ENCODE measurements around the gene SLC41A1. TPM values are rescaled to one million over a fixed set of nuclear protein-coding genes. Genes with fewer than 3 reads are reported as not detected.
"Not testable (repeated sequence)": the region's sequence is repeated elsewhere in the genome, so short reads cannot be mapped to it uniquely, and the experiment has no call there.

SLC41A1 gene
- 10 to 100 TPM; 28.4 to 36.1 (median 32.6) TPM for polyA plus RNA-seq (ENCODE audit: insufficient read length in 4 of 4)

GRCh38 chr1:205812878-205813754 lies at the start of gene SLC41A1:
Gene SLC41A1, minus strand, starts transcription at chr1:205813198. Its CDS starts 2,757 bp downstream, at chr1:205810441.
- peak in 3 of 4 donors; percentile 85 to 92 (median 88) for DNase-seq (ENCODE audit: low read depth in 4 of 4, low spot score in 3 of 4)

DNA sequence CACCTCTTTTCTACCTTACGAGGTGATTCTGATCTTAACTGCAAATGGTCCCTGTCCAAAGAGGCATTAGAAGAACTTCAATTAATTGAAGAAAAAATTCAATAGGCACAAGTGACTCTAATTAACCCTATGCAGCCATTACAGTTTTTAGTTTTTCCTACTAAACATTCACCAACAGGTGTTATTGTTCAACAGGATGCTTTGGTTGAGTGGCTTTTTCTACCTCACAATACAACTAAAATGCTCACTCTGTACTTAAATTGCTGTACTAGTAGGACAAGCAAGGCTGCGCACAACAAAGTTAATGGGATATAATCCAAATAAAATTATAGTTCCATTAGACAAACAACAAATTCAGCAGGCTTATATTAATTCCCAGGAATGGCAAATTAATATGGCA lies 48.5 kb upstream of the SLC41A1 start:
- DNase-seq (ENCODE audit: low read depth in 4 of 4, low spot score in 3 of 4) = no peak

DNA sequence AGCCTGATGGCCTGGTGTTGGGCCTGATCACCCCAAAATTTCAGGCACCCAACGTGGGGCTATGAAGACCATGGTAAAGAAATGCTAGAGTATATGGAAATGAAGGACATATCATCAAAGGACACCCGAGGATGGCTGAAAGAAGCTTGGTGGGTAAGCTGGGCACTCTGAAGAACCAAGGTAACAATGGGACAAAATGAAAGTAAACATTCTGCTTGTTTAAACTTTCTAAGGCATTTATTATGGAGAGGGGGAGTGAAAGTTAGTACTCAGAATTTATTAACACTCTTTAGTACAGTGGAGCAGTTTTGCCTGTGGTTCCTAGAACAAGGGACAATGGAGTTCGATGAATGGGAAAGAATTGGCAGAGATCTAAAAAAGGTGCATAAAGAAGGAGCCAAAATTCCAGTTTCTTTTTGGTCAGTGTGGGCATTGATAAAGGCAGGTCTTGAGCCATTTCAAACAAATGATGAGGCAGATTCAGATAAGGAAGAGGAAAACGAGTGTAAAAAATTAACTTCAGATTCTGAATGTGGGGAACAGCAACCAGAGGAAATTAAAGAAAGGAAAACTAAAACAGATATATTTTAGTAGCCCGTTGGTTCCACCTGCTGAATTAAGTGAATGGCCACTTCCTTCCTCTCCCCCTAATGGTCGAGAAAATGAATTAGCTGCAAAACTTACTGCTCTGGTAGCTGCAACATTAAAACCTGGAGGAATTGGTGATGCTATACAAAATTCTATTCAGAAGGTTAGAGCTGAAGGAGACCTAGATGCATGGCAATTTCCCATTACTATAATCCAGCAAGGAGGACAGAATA lies 45.4 kb upstream of the SLC41A1 start:
- no peak for DNase-seq (ENCODE audit: low read depth in 4 of 4, low spot score in 3 of 4)

- not testable (repeated sequence) for DNase-seq (ENCODE audit: low read depth in 4 of 4, low spot score in 3 of 4)
Measured at GRCh38 chr1:205857501-205857900, 44.5 kb upstream of the SLC41A1 start.

DNA sequence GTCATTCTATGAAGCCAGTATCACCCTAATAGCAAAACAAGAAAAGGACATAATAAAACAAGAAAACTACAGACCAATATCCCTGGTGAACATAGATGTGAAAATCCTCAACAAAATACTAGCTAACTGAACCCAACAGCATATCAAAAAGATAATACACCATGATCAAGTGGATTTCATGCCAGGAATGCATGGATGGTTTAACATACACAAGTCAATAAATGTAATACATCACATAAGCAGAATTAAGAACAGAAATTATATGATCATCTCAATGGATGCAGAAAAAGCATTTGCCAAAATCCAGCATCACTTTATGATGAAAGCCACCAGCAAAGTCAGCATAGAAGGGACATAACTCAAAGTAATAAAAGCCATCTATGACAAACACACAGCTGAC lies 43.4 kb upstream of the SLC41A1 start:
- no peak for DNase-seq (ENCODE audit: low read depth in 4 of 4, low spot score in 3 of 4)

- no peak for DNase-seq (ENCODE audit: low read depth in 4 of 4, low spot score in 3 of 4)
Measured at GRCh38 chr1:205852969-205853368, 40.0 kb upstream of the SLC41A1 start.

DNA sequence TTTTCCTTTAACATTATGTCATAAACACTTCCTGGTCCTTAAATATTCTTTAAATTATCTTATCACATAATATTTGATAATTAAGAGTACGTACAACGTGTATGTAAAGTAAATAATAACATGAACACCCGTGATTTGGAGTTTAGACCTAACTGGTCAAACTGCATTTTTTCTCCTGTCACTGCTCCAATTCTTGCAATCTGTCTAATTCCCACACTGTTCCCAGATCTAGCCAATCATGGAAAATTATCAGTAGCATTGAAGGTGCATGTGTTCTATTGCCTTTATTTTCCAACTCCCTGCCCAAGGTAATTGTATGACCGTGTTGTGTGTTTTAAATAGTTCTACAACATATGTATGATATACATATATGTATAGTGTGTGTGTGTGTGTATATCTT lies 39.0 kb upstream of the SLC41A1 start:
- DNase-seq (ENCODE audit: low read depth in 4 of 4, low spot score in 3 of 4) = no peak

DNA sequence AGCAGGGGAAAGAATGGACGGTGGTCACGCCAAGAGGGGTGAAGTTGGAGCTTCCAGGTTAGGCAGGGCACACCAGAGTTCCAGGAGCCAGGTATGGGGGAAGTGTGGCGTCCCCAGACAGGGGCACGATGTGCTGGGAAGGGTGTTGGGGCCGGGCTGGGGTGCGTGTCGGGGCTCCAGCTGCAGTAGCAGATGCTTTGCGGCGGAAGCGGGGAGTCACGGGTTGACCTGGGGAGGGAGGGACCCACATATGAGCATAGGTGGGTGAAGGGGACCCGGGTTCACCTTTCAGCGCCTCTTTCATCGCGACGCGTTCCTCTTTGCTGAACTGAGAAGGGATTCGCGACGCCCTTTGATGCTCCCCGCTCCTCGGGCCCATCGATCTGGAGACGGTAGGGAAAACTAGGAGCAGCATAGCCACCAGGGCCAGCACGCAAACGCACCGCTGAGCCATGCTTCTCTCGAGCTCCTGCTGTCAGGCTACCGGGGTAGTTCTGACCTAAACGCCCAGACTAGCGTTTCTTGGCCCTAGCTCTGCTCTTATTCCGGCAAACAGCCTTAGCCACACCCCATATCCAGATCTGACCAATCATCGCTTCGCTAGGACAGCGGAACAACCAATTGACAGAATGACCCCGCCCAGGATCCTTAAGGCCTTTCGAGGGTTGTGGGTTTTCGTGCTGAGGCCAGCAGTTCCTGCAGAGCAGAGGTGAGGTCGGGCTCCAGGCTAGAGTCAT lies 36.8 kb upstream of the SLC41A1 start, which contains the start of gene PM20D1:
Gene PM20D1 (minus strand): TSS at position 514 of the 737 bp plus-strand sequence. CDS start 60 bp downstream, at position 454.
- peak in 3 of 4 donors; percentile 64 to 79 (median 77) for DNase-seq (ENCODE audit: low read depth in 4 of 4, low spot score in 3 of 4)

DNA sequence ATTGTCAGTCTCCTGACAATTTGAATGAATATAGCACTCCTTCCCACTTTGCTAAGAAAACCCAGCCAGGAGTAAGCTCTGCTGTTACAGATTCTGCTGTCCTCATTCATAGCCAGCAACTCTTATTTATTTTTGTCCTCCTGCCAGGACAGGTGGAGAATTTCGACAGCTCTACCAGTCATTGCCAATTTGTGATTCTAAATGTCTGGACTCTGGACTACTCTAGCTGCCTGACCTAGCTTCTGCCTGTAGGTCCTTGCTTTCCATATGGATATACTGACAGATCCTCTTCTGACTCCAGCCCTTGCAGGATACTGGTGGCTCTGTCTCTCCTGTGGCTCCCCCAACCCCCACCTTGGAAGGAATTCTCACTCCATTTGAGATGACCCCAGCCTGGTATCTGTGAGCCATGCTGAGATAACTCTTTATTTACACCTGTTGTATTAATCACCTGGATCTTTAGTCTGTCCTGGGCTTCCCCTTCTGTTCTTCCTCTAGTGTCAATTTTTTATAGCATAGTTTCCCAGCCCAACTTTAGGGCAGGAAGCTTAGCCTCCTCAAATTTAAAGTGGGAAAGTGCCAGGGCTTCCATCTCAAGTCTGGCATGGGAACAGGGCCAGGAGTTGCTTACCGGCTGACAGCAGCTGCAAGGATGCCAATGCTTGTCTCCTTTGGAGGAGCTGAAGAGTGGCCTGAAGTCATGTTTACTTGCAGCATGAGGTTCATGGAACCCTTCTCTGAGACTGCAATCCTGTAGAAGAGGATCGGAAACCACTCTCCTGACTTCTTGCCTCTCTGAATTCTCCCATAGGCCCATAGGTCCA lies 30.2 kb upstream of the SLC41A1 start:
- no peak for DNase-seq (ENCODE audit: low read depth in 4 of 4, low spot score in 3 of 4)

DNA sequence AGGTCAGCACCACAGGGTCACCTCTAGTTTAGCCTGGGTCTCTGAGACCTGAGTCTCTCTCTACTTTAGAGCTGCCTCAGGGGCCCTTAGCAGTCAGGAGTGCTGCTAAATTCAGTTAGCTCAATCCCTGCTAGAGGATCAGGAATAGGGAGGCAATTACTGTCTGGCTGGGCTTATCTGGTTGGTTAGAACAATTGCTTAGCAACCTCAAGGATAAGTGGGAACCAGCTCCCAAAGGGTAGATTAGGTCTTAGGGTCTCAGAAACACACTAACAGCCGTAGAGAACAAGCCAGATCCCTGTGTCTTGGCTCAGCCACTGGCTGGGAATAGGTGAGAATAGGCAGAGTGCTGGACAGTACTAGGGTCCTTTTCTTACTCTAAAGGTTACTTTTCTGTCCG lies 29.2 kb upstream of the SLC41A1 start:
- no peak for DNase-seq (ENCODE audit: low read depth in 4 of 4, low spot score in 3 of 4)

GRCh38 chr1:205840146-205840923 lies 27.3 kb upstream of the SLC41A1 start:
- DNase-seq (ENCODE audit: low read depth in 4 of 4, low spot score in 3 of 4) = no peak

DNA sequence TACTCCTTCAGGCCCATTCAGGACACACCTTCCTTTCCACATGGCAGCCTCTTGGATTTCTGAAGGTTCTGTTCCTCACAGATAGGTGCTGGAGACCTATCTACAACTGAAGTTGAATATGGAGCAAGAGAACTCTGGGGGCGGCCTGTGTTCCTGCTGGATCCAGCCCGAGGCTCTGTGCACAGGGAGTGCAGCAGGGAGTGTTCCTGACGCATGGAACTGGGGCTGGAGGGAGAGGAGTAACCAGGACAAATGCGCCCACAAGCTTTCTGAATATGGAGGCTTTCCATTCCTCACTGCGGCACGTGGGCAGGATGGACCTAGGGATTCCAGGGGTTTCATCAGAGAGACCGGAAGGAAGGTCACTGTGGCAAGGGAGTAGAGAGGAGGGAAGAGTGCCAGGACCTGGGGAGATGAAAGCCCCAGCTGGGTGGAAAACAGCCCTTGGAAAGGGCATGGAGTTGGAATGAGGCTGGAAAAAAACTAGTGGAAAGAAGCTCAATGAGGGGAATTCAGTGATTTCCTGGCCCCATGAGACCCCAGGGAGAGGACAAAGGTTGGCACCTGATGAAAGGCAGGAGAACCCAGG lies 24.5 kb upstream of the SLC41A1 start:
- no peak for DNase-seq (ENCODE audit: low read depth in 4 of 4, low spot score in 3 of 4)

DNA sequence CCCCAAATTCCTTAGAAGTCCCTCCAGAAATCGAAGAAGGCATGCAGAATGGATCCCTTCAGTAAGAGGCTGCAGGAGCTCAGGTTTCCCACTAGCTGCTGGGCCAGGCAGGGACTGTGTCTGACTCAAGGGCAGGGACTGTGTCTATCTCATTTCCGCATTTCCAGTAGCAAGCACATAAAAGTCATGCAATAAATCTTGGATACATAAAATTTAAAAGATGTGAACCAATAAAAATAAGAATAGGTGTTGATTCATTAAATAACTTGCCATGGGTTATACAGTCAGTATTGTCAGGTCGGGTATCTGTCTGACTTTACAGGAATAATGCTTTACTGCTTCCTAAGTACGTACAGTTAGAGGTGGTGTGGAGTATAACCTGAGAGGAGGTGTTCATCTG lies 21.8 kb upstream of the SLC41A1 start:
- no peak for DNase-seq (ENCODE audit: low read depth in 4 of 4, low spot score in 3 of 4)

DNA sequence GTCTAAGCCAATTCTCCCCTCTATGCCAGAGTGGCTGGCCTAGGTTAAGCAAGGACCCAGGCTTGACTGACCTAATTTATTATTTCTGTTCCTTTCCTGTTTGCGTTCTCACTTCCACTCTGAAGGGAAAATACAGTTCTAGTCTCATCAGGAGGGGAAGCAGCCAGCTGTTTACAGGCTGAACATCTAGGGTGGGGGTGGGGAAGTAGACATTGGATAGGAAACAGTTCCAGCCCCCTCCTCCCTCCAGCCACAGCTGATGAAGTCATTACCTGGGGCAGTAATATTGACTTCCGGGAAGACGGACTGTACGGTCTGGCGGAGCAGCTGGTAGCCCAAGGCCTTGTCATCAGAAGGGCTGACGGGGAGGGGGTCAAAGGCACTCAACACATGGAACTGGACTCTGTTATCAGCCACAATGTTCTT lies 19.3 kb upstream of the SLC41A1 start:
- DNase-seq (ENCODE audit: low read depth in 4 of 4, low spot score in 3 of 4) = no peak

GRCh38 chr1:205827623-205828022 lies 14.6 kb upstream of the SLC41A1 start:
- no peak for DNase-seq (ENCODE audit: low read depth in 4 of 4, low spot score in 3 of 4)

DNA sequence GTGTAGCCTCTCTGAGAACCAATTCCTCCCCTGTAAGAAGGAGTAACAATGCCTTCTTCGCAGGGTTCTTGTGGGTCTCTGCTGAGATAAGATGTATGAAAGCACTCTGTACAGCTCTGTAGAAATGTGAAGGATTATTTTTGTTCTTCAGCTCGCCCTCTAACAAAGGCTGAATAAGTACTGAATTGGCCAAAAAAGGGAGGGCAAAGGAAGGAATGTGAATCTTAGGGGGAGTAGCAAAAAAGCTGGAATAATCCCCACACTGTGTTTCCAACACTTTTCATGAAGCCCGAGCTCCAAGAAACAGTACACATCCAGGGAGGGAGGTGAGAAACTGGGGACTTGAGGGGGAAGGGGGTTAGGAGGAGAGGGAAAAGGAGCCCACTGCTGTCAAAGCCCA lies 14.0 kb upstream of the SLC41A1 start:
- no peak for DNase-seq (ENCODE audit: low read depth in 4 of 4, low spot score in 3 of 4)

GRCh38 chr1:205826016-205826806 lies 13.2 kb upstream of the SLC41A1 start:
- peak in 1 of 4 donors; percentile 24 for DNase-seq (ENCODE audit: low read depth in 4 of 4, low spot score in 3 of 4)

- DNase-seq (ENCODE audit: low read depth in 4 of 4, low spot score in 3 of 4) = no peak
Measured at GRCh38 chr1:205824180-205824579, 11.2 kb upstream of the SLC41A1 start.

Data from left renal pelvis (tissue), 4 donors.